Right lobe of liver (tissue), 4 donors: ENCODE results near the gene SMARCC1.

Source experiments
- CTCF ChIP-seq, 4 donors: fragments of 200-600 bp in 3 of 4; fragments of 450-650 bp in 1 of 4; IDR thresholded peaks; one replicate each; pipeline versions ENCODE4 v1.5.1 to v1.8.0; 2016 to 2022; ENCODE audit warnings: antibody characterized with exemption in 4 of 4, mild to moderate bottlenecking in 2 of 4
- POLR2A ChIP-seq: fragments of 450-650 bp; IDR thresholded peaks from one replicate; pipeline ENCODE4 v1.6.1; 2017; ENCODE audit warnings: antibody characterized with exemption, mild to moderate bottlenecking
- donor health status: DM: no; HTN: no; CAD: no.
- donor health status: DM: no; HTN: no; CAD: no.
- donor health status: DM: no; HTN: yes; CAD: no.

GRCh38 chr3:47588053-47588452, 193.6 kb downstream of the SMARCC1 start:
- TF ChIP-seq CTCF (IDR thresholded peaks at IDR 0.05) (no peak), POLR2A (no peak)
